ENCODE results near the gene HAVCR2.

Gene HAVCR2

GRCh38 chr5:157108976-157109375, at the start of gene HAVCR2:
TSS of gene HAVCR2 (minus strand) at chr5:157109044. CDS start at chr5:157108983, 61 bp downstream.
- no peak for DNase-seq

DNA sequence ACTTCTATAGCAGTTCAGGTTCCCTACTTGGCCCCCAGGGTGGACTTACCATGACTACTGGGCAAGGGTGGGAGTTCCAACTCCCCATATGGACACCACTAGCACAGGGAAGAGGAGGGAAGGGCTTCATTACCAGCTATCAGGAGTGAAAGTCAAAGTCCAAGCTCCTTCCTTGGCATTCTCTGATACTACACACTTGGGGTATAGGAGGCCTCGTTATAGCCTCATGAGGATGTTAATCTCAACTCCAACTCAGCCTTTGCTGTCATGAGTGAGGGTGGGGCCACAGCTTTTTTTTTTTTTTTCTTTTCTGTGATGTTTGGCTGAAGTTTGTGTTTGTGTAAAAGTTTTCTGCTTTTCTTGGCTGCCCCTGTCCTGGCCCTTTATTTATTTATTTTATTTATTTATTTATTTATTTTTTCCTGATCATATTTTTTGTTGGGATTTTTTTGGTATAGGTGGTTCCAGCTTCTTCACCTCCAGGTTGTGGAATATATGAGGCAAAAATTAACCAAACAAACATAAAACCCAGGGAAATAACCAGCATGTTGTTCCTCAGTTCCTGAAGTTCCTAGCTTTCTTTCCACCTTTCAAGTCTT, 48.5 kb upstream of the HAVCR2 start:
- no peak for DNase-seq

GRCh38 chr5:157155297-157155696, 46.5 kb upstream of the HAVCR2 start:
- DNase-seq, result no peak

DNA sequence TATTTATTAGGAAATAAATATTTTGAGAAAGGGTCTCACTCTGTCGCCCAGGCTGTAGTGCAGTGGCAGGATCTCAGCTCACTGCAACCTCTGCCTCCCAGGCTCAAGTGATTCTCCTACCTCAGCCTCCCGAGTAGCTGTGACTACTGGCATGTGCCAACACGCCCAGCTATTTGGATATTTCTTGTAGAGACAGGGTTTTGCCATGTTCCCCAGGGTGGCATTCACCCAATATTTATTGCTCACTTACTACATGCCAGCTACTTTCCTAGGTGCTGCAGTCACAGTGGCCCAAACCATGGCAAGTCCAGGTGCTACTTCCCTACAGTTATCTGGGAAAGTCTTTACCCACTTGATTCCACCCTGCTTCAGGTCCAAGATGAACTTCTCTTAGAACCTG, 42.2 kb upstream of the HAVCR2 start:
- DNase-seq, result no peak

DNA sequence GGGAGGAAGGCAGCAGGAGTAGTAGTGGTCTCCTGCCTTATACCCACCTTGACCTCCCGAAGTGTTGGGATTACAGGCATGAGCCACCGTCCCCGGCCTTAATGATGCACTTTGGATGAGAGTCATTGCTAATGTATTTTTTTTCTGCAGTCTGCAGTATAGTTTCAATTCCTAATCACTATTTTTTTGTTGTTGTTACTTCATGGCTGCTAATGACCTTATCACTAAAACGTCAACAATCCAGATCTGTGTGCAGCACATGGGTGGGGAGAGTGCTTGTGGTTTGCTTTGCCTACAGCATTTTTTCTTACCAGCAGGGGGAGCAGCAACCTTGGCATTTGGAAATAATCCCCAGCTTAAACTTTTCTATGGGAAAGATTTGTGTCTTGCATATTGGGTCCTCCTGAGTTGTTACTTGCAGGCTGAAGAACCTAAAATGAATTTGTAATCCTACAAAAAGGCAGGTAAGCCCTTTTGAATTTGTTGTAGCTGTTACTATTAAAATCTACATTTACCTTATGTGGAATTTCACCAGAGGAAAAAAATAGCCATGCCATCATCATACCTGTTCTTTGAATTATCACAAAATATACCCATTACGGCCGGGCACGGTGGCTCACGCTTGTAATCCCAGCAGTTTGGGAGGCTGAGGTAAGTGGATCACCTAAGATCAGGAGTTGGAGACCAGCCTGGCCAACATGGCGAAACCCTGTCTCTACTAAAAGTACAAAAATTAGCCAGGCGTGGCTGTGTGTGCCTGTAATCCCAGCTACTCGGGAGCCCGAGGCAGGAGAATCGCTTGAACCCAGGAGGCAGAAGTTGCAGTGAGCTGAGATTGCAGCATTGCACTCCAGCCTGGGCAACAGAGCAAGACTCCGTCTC, 40.1 kb upstream of the HAVCR2 start:
- DNase-seq, result peak; percentile 81

- DNase-seq, result peak; percentile 83
Measured at GRCh38 chr5:157143127-157143971, 34.5 kb upstream of the HAVCR2 start.

DNA sequence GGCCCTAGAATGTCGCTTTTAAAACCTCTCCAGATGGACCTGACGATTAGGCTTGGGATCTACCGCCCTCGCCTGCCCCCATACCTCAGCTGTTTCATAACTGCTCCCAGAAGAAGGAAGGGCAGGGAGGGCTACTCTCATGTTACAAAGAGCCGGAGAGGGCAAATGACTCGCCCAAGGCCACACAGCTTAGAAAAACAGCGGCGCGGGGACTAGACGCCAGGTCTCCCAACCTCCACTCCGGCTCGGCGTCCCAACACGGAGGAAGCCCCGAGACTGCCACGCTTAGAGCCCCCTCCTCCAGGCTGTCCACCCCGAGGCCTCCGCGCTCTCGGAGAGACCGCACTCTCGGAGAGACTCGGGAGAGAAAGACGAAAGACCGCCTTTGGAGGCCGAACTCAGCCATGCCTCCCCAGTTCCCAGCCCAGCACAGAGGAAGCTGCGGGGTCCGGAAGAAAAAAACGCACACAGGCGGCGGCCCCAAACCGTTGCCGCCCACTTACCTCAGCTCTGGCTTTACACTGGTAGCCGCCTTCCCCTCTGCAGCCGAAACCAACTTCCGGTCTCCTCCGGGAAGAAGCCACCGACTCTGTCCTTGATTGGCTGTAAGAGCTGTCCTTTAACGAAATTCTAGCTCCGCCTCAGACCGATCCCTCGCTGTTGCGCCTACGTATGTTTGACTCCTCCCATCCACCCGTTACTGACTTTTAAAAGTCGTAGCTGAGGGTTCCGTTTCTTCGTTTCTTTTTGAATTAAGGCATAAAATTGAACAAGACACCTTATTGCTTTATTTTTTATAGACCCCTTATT, 33.7 kb upstream of the HAVCR2 start, which contains the start of gene MED7:
Gene MED7, minus strand, starts transcription at position 549 of the 810 bp plus-strand sequence. CDS start 3,434 bp downstream, outside the sequence.
- DNase-seq, result peak; percentile 100

DNA sequence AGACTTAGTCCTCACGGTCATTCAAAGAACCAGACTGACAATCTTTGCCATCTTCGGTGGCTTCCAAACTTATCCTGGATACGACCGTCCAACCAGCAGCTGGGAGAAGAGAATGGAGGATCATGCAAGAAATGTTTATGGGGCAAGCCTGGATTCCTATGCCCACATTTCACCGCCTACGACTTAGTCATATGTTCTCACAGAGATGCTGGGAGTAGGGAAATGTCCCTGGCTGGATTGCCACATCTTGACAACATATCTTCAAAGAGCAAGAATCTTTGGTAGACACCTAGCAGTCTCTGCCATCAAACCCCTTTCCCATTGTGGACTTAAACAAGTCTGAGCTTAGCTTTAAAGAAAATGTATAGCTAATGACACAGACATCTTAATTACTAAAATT, 28.8 kb upstream of the HAVCR2 start:
- no peak for DNase-seq

DNA sequence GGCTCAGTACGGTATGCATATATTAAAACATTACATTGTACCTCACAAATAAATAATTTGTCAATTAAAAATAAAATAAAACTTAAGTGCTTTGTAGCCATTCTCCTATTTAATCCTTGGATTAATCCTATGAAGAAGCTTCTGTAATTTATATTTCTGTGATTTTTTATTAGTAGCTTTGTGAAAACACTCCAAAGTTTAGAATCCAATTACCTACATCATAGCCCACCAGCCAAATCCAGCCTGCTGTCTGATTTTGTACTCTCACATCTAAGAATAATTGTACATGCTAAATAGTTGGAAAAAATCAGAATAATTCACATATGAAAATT, 23.4 kb upstream of the HAVCR2 start:
- DNase-seq, result no peak

GRCh38 chr5:157130925-157131324, 22.1 kb upstream of the HAVCR2 start:
- DNase-seq, result peak; percentile 92

- DNase-seq, result no peak
Measured at GRCh38 chr5:157121709-157122108, 12.9 kb upstream of the HAVCR2 start.

- DNase-seq, result no peak
Measured at GRCh38 chr5:157120102-157120501, 11.3 kb upstream of the HAVCR2 start.

DNA sequence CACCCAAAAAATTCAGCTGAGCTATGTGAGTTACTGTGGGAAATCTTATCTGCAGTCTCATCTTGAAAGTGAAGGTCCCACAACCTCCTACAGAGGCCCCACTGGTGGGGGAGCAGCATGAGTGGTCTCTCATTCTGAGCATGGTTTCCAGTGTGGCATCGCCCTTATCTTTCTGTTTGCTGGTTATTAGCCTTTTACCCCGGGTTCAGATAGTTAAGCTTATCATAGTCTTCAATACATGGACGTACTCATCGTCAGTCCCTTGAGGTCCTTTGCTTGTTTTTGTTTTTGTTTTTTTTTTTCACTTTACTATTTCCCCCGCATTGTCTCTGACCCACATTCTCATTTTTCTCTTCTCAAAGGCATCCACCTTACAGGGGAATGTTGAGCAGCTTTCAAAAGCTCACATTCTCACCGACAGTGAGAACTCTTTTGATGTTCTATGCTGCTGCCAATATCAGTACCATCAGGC, 7.7 kb upstream of the HAVCR2 start:
- no peak for DNase-seq

GRCh38 chr5:157115502-157115901, 6.7 kb upstream of the HAVCR2 start:
- DNase-seq, result no peak

DNA sequence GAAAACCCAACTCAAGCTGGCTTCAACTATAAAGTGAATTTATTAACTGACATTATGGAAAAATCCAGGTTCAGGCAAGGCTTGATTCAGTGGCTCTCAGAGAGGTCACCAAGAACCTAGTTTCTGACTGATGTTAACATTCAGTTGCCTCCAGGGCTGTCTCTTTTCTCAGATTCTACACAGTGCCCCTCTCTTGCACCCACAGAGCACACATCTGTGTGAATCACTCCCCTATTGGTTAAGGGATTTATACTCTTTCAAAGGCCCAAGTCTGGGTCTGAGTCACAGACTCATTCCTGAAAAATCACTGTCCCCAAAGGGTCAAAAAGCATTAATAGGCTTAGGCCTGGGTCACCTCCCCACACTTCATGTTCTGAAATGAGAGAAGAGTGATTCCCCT, 6.2 kb upstream of the HAVCR2 start:
- DNase-seq, result no peak

GRCh38 chr5:157113002-157113401, 4.2 kb upstream of the HAVCR2 start:
- no peak for DNase-seq

DNA sequence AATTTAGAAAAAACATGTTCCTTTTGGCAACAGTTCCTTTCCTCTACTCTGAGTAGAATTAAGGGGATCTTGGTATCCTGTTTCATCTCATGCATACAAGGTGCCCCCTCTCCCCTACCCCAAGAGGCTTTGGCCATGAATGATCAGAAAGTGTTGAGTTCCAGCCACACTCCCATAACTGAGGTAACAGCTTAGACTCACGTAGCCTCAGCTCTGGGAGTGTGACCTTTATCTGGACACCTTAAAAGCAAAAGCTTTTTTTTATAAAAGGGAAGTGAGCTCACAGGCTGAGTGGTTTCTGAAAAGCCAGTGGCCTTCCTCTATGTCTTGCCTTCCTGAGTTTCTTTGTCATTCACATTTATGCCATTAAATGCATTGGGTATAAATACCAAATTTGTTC, 900 bp upstream of the HAVCR2 start:
- no peak for DNase-seq

DNA sequence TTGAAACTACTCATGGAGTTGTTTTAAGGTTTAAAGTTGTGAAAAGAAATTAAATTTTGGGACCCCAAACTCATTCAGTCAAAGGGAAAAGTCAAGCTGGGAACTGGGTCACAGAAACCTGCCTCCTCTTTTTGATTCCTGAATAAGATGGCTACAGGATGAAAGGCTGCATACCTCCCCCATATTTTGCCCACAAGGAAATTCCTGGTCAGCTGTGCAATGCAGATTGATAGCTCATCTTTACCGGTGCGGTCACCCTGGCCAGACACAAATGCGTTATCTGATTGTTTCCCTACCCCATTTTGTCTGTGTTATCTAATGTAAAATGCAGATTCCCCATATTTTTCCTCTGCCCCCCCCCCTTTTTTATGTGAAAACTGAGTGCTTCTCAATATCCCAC, 1.3 kb downstream of the HAVCR2 start:
- DNase-seq, result no peak

GRCh38 chr5:157106630-157107461, 2.0 kb downstream of the HAVCR2 start:
- DNase-seq, result no peak

DNA sequence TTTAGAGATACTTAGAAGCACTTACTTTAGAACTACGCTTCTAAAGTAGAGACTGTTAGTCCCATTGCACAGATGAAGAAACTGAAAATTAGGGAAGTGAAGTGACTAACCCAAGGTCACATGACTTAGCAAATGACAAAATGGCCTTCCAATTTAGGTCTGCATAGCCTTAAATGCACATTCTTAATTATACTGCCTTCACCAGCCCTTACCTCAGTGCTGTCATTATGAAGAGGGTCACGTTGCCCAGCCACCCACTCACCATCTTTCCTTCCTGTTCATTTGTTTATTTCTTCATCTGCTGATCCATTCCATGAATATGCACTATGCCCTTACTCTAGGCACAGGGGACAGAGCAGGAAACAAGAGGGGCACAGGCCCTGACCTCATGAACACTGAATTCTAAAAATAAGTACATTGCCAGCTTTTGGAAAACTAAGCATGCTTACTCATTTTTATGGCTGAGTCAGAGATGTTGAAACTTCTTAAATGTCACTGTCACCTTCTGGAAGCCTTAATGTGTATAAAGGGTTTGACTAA, 8.6 kb downstream of the HAVCR2 start:
- peak; percentile 10 for DNase-seq

DNA sequence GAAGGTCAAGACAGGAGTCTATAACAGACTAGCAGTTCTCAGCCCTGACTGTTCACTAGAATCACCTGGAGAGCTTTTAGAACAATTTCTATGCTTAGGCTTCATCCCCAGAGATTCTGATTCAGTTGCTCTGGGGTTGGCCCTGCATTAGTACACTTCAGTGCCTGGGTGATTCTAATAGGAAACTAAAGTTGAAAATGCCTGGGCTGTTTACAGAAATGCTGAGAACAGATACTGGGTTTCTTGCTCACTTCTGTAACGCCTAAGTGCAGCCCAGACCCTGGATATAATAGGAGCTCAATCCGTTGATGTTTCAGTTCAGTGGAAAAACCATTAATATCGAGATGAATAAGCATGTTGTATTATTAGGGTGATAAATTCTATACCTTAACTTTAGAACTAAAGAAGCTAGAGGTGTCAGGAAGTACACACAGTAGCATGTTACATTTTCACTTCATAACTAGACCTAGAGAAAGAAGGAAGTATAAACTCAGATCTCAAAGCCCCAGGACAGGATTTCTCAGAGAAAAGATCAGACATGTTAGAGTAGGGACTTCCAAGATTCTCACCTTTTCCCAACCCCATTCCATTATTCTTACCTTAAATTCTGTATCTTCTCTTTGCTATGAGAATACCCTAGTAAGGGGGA, 20.4 kb downstream of the HAVCR2 start:
- no peak for DNase-seq
